ENCODE data around the gene ACTN1.

- TF ChIP-seq CTCF (IDR thresholded peaks at IDR 0.05; ENCODE audit: poor library complexity) (no peak), EZH2phosphoT487 (IDR thresholded peaks at IDR 0.05; ENCODE audit: low read depth, severe bottlenecking, unreplicated experiment) (no peak)
Measured at GRCh38 chr14:68919129-68919927, 59.8 kb downstream of the ACTN1 start.

Data from hepatocyte (in vitro differentiated cells).